Vagina (tissue), 2 donors: ENCODE results near the gene ORM1. TPM values are rescaled to one million over a fixed set of nuclear protein-coding genes. Genes with fewer than 3 reads are reported as not detected.

ENCODE experiments used
- DNase-seq, 2 donors: peaks; one replicate each; pipeline ENCODE4 v3.0.0-alpha.2; 2017; ENCODE audit errors: extremely low spot score in 2 of 2
- H3K27ac ChIP-seq: fragments of 200-600 bp; sonication (generic); one replicate; pipeline ENCODE4 v1.5.1; 2019
- H3K27me3 ChIP-seq: fragments of 200-600 bp; sonication (generic); one replicate; pipeline ENCODE4 v1.5.1; 2019
- H3K36me3 ChIP-seq, 2 donors: fragments of 200-600 bp; sonication (generic); one replicate each; pipeline ENCODE4 v1.5.1; 2017 to 2019
- H3K4me1 ChIP-seq: fragments of 200-600 bp; sonication (generic); one replicate; pipeline ENCODE4 v1.5.1; 2019
- H3K4me3 ChIP-seq, 2 donors: fragments of 200-600 bp; sonication (generic); 1 replicate in 1 of 2; 2 replicates in 1 of 2; pipeline ENCODE4 v1.5.1; 2016 to 2019
- H3K9me3 ChIP-seq: fragments of 200-600 bp; sonication (generic); one replicate; pipeline ENCODE4 v1.5.1; 2019
- POLR2A ChIP-seq, 2 donors: fragments of 450-650 bp; IDR thresholded peaks; one replicate each; pipeline ENCODE4 v1.6.1; 2017; ENCODE audit warnings: antibody characterized with exemption in 2 of 2, mild to moderate bottlenecking in 2 of 2, moderate library complexity in 2 of 2
- POLR2AphosphoS5 ChIP-seq, 2 donors: sonication (generic); formaldehyde crosslinking; IDR thresholded peaks; one replicate each; pipeline ENCODE4 v1.9.0; 2017; ENCODE audit warnings: antibody characterized with exemption in 2 of 2, mild to moderate bottlenecking in 2 of 2, low read depth in 1 of 2; ENCODE audit not compliant: insufficient read depth in 1 of 2
- intact Hi-C: fragments of 100-400 bp; cut with DNase I; formaldehyde crosslinking; loops from one replicate; pipeline ENCODE4 v1.15.1; 2023
- total RNA-seq: library from RNA; depleted of rRNA; stranded (reverse); fragments of >200 nt; gene quantifications from one replicate; pipeline ENCODE4 v1.2.3, GENCODE V29; 2016
- TF ChIP-seq, protein P1 (sequence below), 3 experiments: fragments of 450-650 bp in 2 of 3; fragments of 200-600 bp in 1 of 3; sonication (generic) in 1 of 3; IDR thresholded peaks; one replicate each; pipeline ENCODE4 v1.5.1; 2017 to 2019; ENCODE audit warnings: antibody characterized with exemption in 3 of 3, mild to moderate bottlenecking in 2 of 3, moderate library complexity in 2 of 3

Gene ORM1
- total RNA-seq, 1 donor from 2014 or later = not detected

GRCh38 chr9:114299286-114300152 lies 23.4 kb upstream of the ORM1 start:
- intact Hi-C loops = no loop called here
- H3K27me3 ChIP-seq = no peaks in the 10 kb centered on the region
- peaks cover 0 to 33% of the 10 kb centered on the region in 2 donors for H3K36me3 ChIP-seq
- H3K9me3 ChIP-seq = no peaks in the 10 kb centered on the region
- H3K4me1 ChIP-seq = no peaks in the 10 kb centered on the region
- peak; percentile 49 to 88 for DNase-seq
- no peak for TF ChIP-seq POLR2AphosphoS5 (IDR thresholded peaks at IDR 0.05; ENCODE audit: insufficient read depth in 1 of 2, low read depth in 1 of 2)
- TF ChIP-seq, protein P1, sequence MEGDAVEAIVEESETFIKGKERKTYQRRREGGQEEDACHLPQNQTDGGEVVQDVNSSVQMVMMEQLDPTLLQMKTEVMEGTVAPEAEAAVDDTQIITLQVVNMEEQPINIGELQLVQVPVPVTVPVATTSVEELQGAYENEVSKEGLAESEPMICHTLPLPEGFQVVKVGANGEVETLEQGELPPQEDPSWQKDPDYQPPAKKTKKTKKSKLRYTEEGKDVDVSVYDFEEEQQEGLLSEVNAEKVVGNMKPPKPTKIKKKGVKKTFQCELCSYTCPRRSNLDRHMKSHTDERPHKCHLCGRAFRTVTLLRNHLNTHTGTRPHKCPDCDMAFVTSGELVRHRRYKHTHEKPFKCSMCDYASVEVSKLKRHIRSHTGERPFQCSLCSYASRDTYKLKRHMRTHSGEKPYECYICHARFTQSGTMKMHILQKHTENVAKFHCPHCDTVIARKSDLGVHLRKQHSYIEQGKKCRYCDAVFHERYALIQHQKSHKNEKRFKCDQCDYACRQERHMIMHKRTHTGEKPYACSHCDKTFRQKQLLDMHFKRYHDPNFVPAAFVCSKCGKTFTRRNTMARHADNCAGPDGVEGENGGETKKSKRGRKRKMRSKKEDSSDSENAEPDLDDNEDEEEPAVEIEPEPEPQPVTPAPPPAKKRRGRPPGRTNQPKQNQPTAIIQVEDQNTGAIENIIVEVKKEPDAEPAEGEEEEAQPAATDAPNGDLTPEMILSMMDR (IDR thresholded peaks at IDR 0.05) = no peak
- no peak for TF ChIP-seq POLR2A (IDR thresholded peaks at IDR 0.05)
- H3K4me3 ChIP-seq = no peak overlapping the region
- no peak overlapping the region for H3K27ac ChIP-seq

DNA sequence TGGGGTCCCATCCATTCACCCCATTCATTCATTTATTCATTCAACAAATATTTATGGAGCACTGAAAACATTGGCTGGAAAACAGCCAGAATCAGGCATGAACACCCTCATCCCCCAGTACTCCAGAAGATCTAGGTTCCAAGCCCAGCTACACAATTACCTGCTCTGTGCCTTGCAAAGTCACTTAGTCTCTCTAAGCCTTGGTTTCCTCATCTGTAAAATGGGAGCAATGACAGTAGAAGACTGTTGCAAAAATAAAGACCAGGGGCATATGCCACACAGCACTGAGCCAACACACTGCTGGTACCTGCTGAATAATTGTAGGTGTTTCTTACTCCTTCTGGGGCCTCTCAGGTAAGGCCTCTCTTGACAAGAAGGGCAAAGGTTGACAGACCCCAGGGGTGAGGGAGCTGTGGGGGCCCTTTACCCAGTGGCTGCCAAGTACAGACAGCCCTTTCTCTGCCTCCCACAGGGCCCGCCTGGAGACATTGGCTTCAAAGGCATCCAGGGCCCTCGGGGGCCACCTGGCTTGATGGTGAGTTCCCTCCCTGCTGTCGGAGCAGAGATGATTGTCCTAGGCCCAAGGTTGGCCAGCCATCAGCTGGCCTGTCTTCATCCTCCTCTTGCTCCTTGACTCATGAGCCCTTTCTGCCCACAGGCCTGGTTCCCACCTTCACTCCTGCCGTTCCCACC lies 22.6 kb upstream of the ORM1 start:
- DNase-seq = peak; percentile 19 to 85
- intact Hi-C loops = no loop called here

GRCh38 chr9:114300846-114301797 lies 21.8 kb upstream of the ORM1 start:
- H3K36me3 ChIP-seq = peaks cover 0 to 19% of the 10 kb centered on the region in 2 donors

More for the DNA sequence above, 22.6 kb upstream of the ORM1 start:
- Histone ChIP-seq H3K36me3 (peaks cover 0 to 25% of the 10 kb centered on the region in 2 donors), H3K27me3 (no peaks in the 10 kb centered on the region), H3K4me1 (peaks cover 2% of the 10 kb centered on the region), H3K4me3 (no peak overlapping the region), H3K27ac (no peak overlapping the region), H3K9me3 (no peaks in the 10 kb centered on the region)
- no peak for TF ChIP-seq POLR2AphosphoS5 (IDR thresholded peaks at IDR 0.05; ENCODE audit: insufficient read depth in 1 of 2, low read depth in 1 of 2)
- TF ChIP-seq, protein P1 (IDR thresholded peaks at IDR 0.05) = no peak
- TF ChIP-seq POLR2A (IDR thresholded peaks at IDR 0.05) = no peak

GRCh38 chr9:114301798-114302565 lies 20.9 kb upstream of the ORM1 start:
- no peak overlapping the region for H3K27ac ChIP-seq
- peaks cover 0 to 18% of the 10 kb centered on the region in 2 donors for H3K36me3 ChIP-seq
- H3K9me3 ChIP-seq = no peaks in the 10 kb centered on the region
- TF ChIP-seq POLR2A (IDR thresholded peaks at IDR 0.05) = no peak
- no peak for TF ChIP-seq POLR2AphosphoS5 (IDR thresholded peaks at IDR 0.05; ENCODE audit: insufficient read depth in 1 of 2, low read depth in 1 of 2)
- TF ChIP-seq, protein P1 (IDR thresholded peaks at IDR 0.05) = no peak
- intact Hi-C loops = no loop called here
- H3K27me3 ChIP-seq = no peaks in the 10 kb centered on the region
- H3K4me3 ChIP-seq = no peak overlapping the region
- H3K4me1 ChIP-seq = peaks cover 9% of the 10 kb centered on the region
- peak; percentile 77 to 87 for DNase-seq

More at GRCh38 chr9:114300846-114301797, 21.8 kb upstream of the ORM1 start:
- Histone ChIP-seq H3K4me3 (no peak overlapping the region), H3K27me3 (no peaks in the 10 kb centered on the region), H3K4me1 (peaks cover 9% of the 10 kb centered on the region), H3K27ac (no peak overlapping the region), H3K9me3 (no peaks in the 10 kb centered on the region)
- intact Hi-C loops = no loop called here
- peak; percentile 79 to 94 for DNase-seq
- no peak for TF ChIP-seq POLR2AphosphoS5 (IDR thresholded peaks at IDR 0.05; ENCODE audit: insufficient read depth in 1 of 2, low read depth in 1 of 2)
- TF ChIP-seq POLR2A (IDR thresholded peaks at IDR 0.05) = no peak
